ENCODE data around the gene DIPK2B. TPM values are rescaled to one million over a fixed set of nuclear protein-coding genes. Genes with fewer than 3 reads are reported as not detected.

Gene DIPK2B
- polyA plus RNA-seq, 4 donors, result 0.27 to 8.6 (median 3.5) TPM; not detected in 1

DNA sequence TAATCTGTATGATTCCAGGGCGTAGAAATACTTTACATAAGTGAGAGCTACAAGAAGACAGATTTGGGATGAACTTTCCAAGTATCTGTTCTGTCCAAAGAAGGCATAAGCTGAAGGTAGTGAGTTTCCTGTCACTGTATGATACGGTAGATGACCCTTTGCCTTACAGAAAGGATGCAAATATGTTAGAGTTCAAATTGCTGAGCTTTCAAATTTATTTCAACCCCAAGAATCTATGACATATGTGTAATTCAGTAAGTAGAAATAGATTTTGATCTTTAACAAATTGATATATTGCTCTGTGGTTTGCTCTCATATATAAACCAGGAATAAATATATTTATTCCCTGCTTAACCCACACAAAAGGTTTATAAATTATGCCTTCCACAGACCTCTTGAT, 16.5 kb downstream of the DIPK2B start:
- Histone ChIP-seq H3K9me3 (ENCODE audit: control insufficient read depth in 2 of 2, insufficient read depth in 1 of 2, low read depth in 1 of 2, low read length in 1 of 2) (no peaks in the 10 kb centered on the region), H3K4me1 (ENCODE audit: control insufficient read depth in 3 of 3, insufficient read depth in 2 of 3, low read depth in 1 of 3, low read length in 2 of 3) (no peaks in the 10 kb centered on the region), H3K36me3 (ENCODE audit: control insufficient read depth in 3 of 3, insufficient read depth in 2 of 3, low read depth in 1 of 3, low read length in 3 of 3) (no peaks in the 10 kb centered on the region), H3K27ac (ENCODE audit: low read depth in 1 of 3, low read length in 2 of 3) (no peak overlapping the region), H3K4me3 (ENCODE audit: low read depth in 1 of 3, low read length in 3 of 3) (no peak overlapping the region), H3K27me3 (ENCODE audit: control insufficient read depth in 3 of 3, insufficient read depth in 3 of 3, low read length in 3 of 3) (no peaks in the 10 kb centered on the region)
- no peak for DNase-seq
- no peak for FAIRE-seq
- 85 to 86% (median 85%) methylated on average over 2 of the region's 2 CpGs for WGBS, 3 donors

DNA sequence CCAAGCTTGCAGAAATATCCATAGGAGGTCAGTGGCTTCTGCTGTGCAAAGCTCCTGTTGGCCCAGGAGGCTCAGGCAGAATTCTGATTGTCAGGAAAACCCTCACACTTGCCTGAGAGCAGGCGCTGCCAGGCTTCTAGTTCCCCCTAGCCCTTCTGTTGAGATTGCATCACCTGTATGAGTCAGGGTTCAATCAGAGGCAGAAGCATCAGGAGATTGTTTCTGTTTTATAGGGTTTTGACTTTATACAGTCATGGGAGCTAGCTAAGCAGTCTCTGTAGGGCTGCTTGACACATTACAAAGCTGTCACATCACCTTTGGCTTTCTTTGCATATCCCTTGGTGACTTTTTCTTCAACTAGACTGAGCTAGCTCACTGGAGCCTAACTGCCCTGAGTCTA, 27.8 kb downstream of the DIPK2B start:
- FAIRE-seq, result no peak

DNA sequence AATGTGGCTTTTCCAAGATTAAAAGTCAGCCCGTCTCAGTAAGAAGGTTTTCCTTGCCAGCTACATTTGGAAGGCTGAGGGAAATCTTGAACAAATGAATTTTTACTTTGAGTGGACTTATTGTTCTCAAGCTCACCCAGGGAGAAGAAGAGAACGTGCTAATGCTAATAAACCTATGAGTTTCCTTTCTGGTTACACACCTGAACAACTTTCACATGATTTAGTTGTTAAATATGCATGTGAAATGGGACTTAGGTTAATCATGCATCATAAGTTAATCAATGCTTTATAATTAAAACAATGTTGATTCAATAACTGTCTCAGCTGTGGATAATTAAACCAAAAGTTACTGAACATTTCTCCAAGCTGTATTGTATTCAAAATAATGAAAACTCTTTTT, 33.9 kb downstream of the DIPK2B start:
- peaks cover 0 to 1% (median 0%) of the 10 kb centered on the region in 3 donors for H3K27me3 ChIP-seq (ENCODE audit: control insufficient read depth in 3 of 3, insufficient read depth in 3 of 3, low read length in 3 of 3)
- H3K4me3 ChIP-seq (ENCODE audit: low read depth in 1 of 3, low read length in 3 of 3), result no peak overlapping the region
- no peaks in the 10 kb centered on the region for H3K4me1 ChIP-seq (ENCODE audit: control insufficient read depth in 3 of 3, insufficient read depth in 2 of 3, low read depth in 1 of 3, low read length in 2 of 3)
- FAIRE-seq, result no peak
- no peak overlapping the region for H3K27ac ChIP-seq (ENCODE audit: low read depth in 1 of 3, low read length in 2 of 3)
- no peaks in the 10 kb centered on the region for H3K9me3 ChIP-seq (ENCODE audit: control insufficient read depth in 2 of 2, insufficient read depth in 1 of 2, low read depth in 1 of 2, low read length in 1 of 2)
- no peaks in the 10 kb centered on the region for H3K36me3 ChIP-seq (ENCODE audit: control insufficient read depth in 3 of 3, insufficient read depth in 2 of 3, low read depth in 1 of 3, low read length in 3 of 3)
- 71 to 81% (median 73%) methylated on average over 2 of the region's 2 CpGs for WGBS, 3 donors
- DNase-seq, result no peak

More for the DNA sequence above, 27.8 kb downstream of the DIPK2B start:
- Histone ChIP-seq H3K27ac (ENCODE audit: low read depth in 1 of 3, low read length in 2 of 3) (peak overlapping the region in 1 of 3 donors; percentile 76), H3K4me1 (ENCODE audit: control insufficient read depth in 3 of 3, insufficient read depth in 2 of 3, low read depth in 1 of 3, low read length in 2 of 3) (no peaks in the 10 kb centered on the region), H3K9me3 (ENCODE audit: control insufficient read depth in 2 of 2, insufficient read depth in 1 of 2, low read depth in 1 of 2, low read length in 1 of 2) (peaks cover 0 to 2% of the 10 kb centered on the region in 2 donors), H3K4me3 (ENCODE audit: low read depth in 1 of 3, low read length in 3 of 3) (no peak overlapping the region), H3K27me3 (ENCODE audit: control insufficient read depth in 3 of 3, insufficient read depth in 3 of 3, low read length in 3 of 3) (peaks cover 0 to 1% (median 0%) of the 10 kb centered on the region in 3 donors), H3K36me3 (ENCODE audit: control insufficient read depth in 3 of 3, insufficient read depth in 2 of 3, low read depth in 1 of 3, low read length in 3 of 3) (no peaks in the 10 kb centered on the region)
- 0 to 44% (median 19%) methylated on average over 1 of the region's 1 CpG for WGBS, 3 donors
- DNase-seq, result peak; percentile 11 to 69

DNA sequence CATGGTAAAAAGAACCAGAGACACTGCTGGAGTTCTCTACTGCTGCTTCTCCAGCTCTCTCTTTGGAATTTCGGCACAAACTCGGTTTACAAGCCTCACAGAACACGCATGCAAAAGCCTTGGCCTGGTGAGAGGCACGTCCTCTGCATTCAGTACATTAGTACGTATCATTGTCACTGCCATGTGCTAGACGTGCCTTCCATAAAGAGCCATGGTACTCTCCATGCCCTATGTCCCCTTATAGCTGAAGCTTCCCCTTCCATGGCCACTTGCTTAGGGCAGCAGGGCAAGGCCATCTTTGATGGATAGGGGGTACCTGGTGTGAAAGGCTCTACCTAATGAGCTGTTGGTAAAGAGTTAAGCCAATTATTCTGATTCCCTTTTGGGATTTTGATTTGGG, 35.0 kb downstream of the DIPK2B start:
- DNase-seq (no peak), FAIRE-seq (no peak)
- Histone ChIP-seq H3K36me3 (ENCODE audit: control insufficient read depth in 3 of 3, insufficient read depth in 2 of 3, low read depth in 1 of 3, low read length in 3 of 3) (no peaks in the 10 kb centered on the region), H3K27ac (ENCODE audit: low read depth in 1 of 3, low read length in 2 of 3) (no peak overlapping the region), H3K4me3 (ENCODE audit: low read depth in 1 of 3, low read length in 3 of 3) (no peak overlapping the region), H3K4me1 (ENCODE audit: control insufficient read depth in 3 of 3, insufficient read depth in 2 of 3, low read depth in 1 of 3, low read length in 2 of 3) (no peaks in the 10 kb centered on the region), H3K27me3 (ENCODE audit: control insufficient read depth in 3 of 3, insufficient read depth in 3 of 3, low read length in 3 of 3) (no peaks in the 10 kb centered on the region), H3K9me3 (ENCODE audit: control insufficient read depth in 2 of 2, insufficient read depth in 1 of 2, low read depth in 1 of 2, low read length in 1 of 2) (peaks cover 0 to 4% of the 10 kb centered on the region in 2 donors)
- WGBS, 3 donors, result 82 to 91% (median 90%) methylated on average over 6 of the region's 6 CpGs

DNA sequence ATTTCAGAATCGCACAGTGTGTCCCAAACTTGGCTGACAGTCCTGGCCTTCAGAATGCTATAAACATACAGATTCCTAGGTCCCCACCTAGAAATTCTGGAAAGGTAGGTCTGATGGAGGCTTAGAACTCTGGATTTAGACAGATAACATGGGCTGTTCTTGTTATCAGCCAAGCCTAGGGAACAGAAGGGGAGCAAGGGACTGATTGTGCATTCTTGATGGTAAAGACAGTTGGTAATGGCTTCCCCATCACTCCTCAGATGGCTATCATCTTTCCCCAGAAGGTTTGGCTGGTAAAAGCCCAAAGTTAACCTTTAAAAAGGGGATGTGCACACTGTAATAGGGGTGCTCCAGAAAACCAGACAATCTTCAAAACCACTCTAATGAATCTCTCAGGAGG, 35.7 kb downstream of the DIPK2B start:
- no peak for DNase-seq
- FAIRE-seq, result no peak
- Histone ChIP-seq H3K27ac (ENCODE audit: low read depth in 1 of 3, low read length in 2 of 3) (no peak overlapping the region), H3K27me3 (ENCODE audit: control insufficient read depth in 3 of 3, insufficient read depth in 3 of 3, low read length in 3 of 3) (no peaks in the 10 kb centered on the region), H3K36me3 (ENCODE audit: control insufficient read depth in 3 of 3, insufficient read depth in 2 of 3, low read depth in 1 of 3, low read length in 3 of 3) (no peaks in the 10 kb centered on the region), H3K4me3 (ENCODE audit: low read depth in 1 of 3, low read length in 3 of 3) (no peak overlapping the region), H3K9me3 (ENCODE audit: control insufficient read depth in 2 of 2, insufficient read depth in 1 of 2, low read depth in 1 of 2, low read length in 1 of 2) (peaks cover 0 to 4% of the 10 kb centered on the region in 2 donors), H3K4me1 (ENCODE audit: control insufficient read depth in 3 of 3, insufficient read depth in 2 of 3, low read depth in 1 of 3, low read length in 2 of 3) (no peaks in the 10 kb centered on the region)
- 86 to 96% (median 87%) methylated on average over 1 of the region's 1 CpG for WGBS, 3 donors

DNA sequence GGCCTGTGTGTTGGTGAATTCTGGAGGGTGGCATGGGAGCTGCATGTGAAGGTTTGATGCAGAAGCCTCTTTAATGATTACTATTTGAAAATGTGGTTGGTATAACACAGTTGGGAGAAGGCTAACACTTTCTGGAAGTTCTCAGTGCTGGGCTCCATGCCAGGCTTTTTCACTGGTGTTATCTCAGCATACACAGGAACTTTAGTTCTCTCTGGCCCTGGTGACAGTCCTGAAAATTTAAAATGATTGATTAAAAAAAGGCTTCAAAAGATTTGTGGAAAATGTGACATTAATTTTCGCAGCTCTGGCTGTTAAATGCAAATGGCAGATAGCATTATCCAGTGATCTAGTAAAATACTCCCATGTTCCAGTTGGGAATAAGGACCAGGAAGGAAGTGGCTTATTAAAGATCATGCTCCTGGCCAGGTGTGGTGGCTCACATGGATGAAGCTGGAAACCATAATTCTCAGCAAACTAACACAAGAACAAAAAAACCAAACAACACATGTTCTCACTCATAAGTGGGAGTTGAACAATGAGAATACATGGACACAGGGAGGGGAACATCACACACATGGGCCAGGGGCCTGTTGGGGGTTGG, 36.6 kb downstream of the DIPK2B start:
- no peak for FAIRE-seq
- peaks cover 0 to 4% of the 10 kb centered on the region in 2 donors for H3K9me3 ChIP-seq (ENCODE audit: control insufficient read depth in 2 of 2, insufficient read depth in 1 of 2, low read depth in 1 of 2, low read length in 1 of 2)
- DNase-seq, result no peak
- H3K27me3 ChIP-seq (ENCODE audit: control insufficient read depth in 3 of 3, insufficient read depth in 3 of 3, low read length in 3 of 3), result no peaks in the 10 kb centered on the region
- H3K27ac ChIP-seq (ENCODE audit: low read depth in 1 of 3, low read length in 2 of 3), result no peak overlapping the region
- 27 to 48% (median 39%) methylated on average over 1 of the region's 1 CpG for WGBS, 3 donors
- no peak overlapping the region for H3K4me3 ChIP-seq (ENCODE audit: low read depth in 1 of 3, low read length in 3 of 3)
- no peaks in the 10 kb centered on the region for H3K4me1 ChIP-seq (ENCODE audit: control insufficient read depth in 3 of 3, insufficient read depth in 2 of 3, low read depth in 1 of 3, low read length in 2 of 3)
- H3K36me3 ChIP-seq (ENCODE audit: control insufficient read depth in 3 of 3, insufficient read depth in 2 of 3, low read depth in 1 of 3, low read length in 3 of 3), result no peaks in the 10 kb centered on the region

DNA sequence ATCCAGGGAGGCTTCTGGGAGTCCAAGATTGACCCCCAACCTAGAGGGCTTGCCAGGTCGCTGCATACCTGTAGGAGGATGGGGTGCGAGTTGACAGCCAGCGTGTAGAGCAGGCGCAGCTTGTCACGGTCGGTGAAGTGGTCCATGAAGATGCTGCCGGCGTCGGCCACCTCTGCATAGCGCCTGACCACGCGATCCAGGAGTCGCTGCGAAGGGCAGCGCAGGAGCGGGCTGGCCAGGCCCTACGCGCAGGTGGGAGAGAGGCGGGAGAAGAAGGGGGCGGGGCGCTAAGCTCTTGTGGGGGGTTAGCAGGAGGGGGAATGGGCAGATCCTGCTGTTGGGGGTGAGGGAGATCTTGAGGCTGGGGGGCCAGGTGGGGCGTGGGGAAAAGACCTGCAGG, 43.0 kb downstream of the DIPK2B start:
- DNase-seq (no peak), FAIRE-seq (no peak)
- H3K4me1 ChIP-seq (ENCODE audit: control insufficient read depth in 3 of 3, insufficient read depth in 2 of 3, low read depth in 1 of 3, low read length in 2 of 3), result no peaks in the 10 kb centered on the region
- H3K4me3 ChIP-seq (ENCODE audit: low read depth in 1 of 3, low read length in 3 of 3), result no peak overlapping the region
- no peaks in the 10 kb centered on the region for H3K36me3 ChIP-seq (ENCODE audit: control insufficient read depth in 3 of 3, insufficient read depth in 2 of 3, low read depth in 1 of 3, low read length in 3 of 3)
- peaks cover 0 to 4% of the 10 kb centered on the region in 2 donors for H3K9me3 ChIP-seq (ENCODE audit: control insufficient read depth in 2 of 2, insufficient read depth in 1 of 2, low read depth in 1 of 2, low read length in 1 of 2)
- H3K27ac ChIP-seq (ENCODE audit: low read depth in 1 of 3, low read length in 2 of 3), result no peak overlapping the region
- WGBS, 3 donors, result 87 to 96% (median 93%) methylated on average over 20 to 22 of the region's 22 CpGs
- no peaks in the 10 kb centered on the region for H3K27me3 ChIP-seq (ENCODE audit: control insufficient read depth in 3 of 3, insufficient read depth in 3 of 3, low read length in 3 of 3)

DNA sequence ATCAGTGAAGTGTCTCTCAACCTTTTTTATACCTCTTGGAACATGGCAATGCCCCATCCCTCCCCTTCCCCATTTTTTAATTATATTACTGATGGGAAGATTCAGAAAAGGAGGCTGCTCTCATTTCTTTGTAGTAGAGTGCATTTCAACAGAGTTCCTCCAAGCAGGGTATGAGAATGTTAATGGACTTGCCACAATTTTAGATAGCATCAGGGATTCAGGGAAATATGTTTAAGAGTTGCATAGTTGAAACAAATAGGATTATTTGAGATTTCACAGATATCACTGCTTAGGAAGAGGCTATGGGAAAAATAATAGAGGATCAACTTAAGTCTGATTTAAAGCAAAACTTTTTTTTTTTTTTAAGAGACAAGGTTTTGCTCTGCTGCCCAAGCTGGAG, 46.2 kb downstream of the DIPK2B start:
- no peak overlapping the region for H3K4me3 ChIP-seq (ENCODE audit: low read depth in 1 of 3, low read length in 3 of 3)
- H3K4me1 ChIP-seq (ENCODE audit: control insufficient read depth in 3 of 3, insufficient read depth in 2 of 3, low read depth in 1 of 3, low read length in 2 of 3), result no peaks in the 10 kb centered on the region
- H3K9me3 ChIP-seq (ENCODE audit: control insufficient read depth in 2 of 2, insufficient read depth in 1 of 2, low read depth in 1 of 2, low read length in 1 of 2), result no peaks in the 10 kb centered on the region
- DNase-seq (no peak), FAIRE-seq (no peak)
- H3K27ac ChIP-seq (ENCODE audit: low read depth in 1 of 3, low read length in 2 of 3), result no peak overlapping the region
- no peaks in the 10 kb centered on the region for H3K27me3 ChIP-seq (ENCODE audit: control insufficient read depth in 3 of 3, insufficient read depth in 3 of 3, low read length in 3 of 3)
- no peaks in the 10 kb centered on the region for H3K36me3 ChIP-seq (ENCODE audit: control insufficient read depth in 3 of 3, insufficient read depth in 2 of 3, low read depth in 1 of 3, low read length in 3 of 3)

DNA sequence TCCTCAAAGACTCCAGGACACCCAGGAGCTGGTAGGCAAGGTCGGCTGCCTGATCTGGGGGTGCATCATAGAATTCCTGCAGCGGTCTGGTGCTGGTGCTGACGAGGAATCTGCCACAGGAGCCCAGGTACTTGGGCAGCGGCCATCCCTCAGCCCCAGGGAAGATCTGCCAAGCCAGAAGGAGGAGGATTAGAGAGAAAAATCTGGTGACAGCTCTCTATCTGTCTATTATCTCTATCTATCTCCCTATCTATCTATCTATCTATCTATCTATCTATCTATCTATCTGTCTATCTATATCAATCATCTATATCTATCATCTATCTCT, 46.7 kb downstream of the DIPK2B start:
- Histone ChIP-seq H3K27me3 (ENCODE audit: control insufficient read depth in 3 of 3, insufficient read depth in 3 of 3, low read length in 3 of 3) (no peaks in the 10 kb centered on the region), H3K4me3 (ENCODE audit: low read depth in 1 of 3, low read length in 3 of 3) (no peak overlapping the region), H3K9me3 (ENCODE audit: control insufficient read depth in 2 of 2, insufficient read depth in 1 of 2, low read depth in 1 of 2, low read length in 1 of 2) (no peaks in the 10 kb centered on the region), H3K36me3 (ENCODE audit: control insufficient read depth in 3 of 3, insufficient read depth in 2 of 3, low read depth in 1 of 3, low read length in 3 of 3) (no peaks in the 10 kb centered on the region), H3K27ac (ENCODE audit: low read depth in 1 of 3, low read length in 2 of 3) (no peak overlapping the region), H3K4me1 (ENCODE audit: control insufficient read depth in 3 of 3, insufficient read depth in 2 of 3, low read depth in 1 of 3, low read length in 2 of 3) (no peaks in the 10 kb centered on the region)
- DNase-seq, result no peak
- 71 to 94% (median 73%) methylated on average over 2 to 4 of the region's 4 CpGs for WGBS, 3 donors
- no peak for FAIRE-seq

Measured in small intestine (tissue), 7 donors.